Left colon (tissue), 2 donors: ENCODE results near the gene PSG7. TPM values are rescaled to one million over a fixed set of nuclear protein-coding genes. Genes with fewer than 3 reads are reported as not detected.
"Not testable (repeated sequence)": the region's sequence is repeated elsewhere in the genome, so short reads cannot be mapped to it uniquely, and the experiment has no call there.

Experiments used
- ATAC-seq: fragments of 200-7000 bp; cut with Tn5 transposase; one replicate; pipeline ENCODE4 v1.9.1; 2020; ENCODE audit warnings: mild to moderate bottlenecking, moderate library complexity
- DNase-seq, 2 donors: peaks; one replicate each; pipeline ENCODE4 v3.0.0-alpha.2; 2020
- intact Hi-C, 2 donors: fragments of 100-400 bp; cut with DNase I in 1 of 2; cut with micrococcal nuclease in 1 of 2; formaldehyde crosslinking; loops; one replicate each; pipeline versions ENCODE4 v1.11.2 to v1.14.0; 2022; cut with DNase I, micrococcal nuclease
- total RNA-seq, 2 donors: library from RNA; stranded (reverse); fragmentation: NEBNext Ultra II Directional; extraction: Animal tissue kit (Norgen Biotek cat#: 25700); gene quantifications; one replicate each; pipeline ENCODE4 v1.2.1, GENCODE V29; 2021
- donor health status: DM: no; HTN: no; CAD: no.
- donor health status: DM: yes; HTN: yes; CAD: no.

Gene PSG7
- total RNA-seq, 2 donors from 2014 or later: not detected

DNA sequence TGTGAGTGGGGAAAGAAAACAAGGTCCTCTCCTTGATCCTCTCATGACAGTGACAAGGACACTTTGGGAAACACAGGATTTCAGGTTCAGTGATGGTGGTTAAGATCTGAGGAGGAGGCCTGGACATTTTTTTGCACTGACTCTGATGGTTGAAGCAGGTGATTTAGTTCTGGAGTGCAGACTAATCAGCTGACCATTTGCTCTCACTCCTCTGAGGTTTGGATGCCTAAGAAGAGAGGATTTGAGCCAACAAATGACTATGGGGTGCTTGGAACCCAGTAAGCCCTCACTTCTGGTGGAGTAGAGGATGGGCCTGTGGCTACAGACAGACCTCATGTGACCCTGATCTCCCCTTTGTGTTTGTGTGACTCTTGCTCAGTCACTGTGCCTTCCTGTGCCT lies 60.4 kb downstream of the PSG7 start:
- DNase-seq, intact Hi-C loops, ATAC-seq: not testable (repeated sequence)

DNA sequence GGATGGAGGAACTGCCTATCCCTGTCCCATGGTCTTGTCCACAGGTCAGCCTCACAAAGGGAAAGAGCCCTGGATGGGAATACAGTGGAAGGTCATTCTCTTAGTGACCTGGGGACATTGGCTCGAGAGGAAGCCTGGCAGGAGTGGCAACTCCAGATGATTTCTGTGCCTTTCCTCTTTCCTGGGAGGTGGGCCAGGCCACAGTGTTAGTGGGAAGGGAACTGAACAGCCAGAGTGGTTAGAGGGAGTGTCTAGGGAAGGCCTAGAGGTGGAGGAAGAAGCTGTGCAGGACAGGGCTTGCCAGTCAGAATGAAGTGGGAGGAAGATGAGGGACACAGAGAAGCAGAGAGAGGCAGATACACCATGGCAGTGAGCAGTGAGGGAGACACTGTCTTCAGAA lies 61.1 kb downstream of the PSG7 start:
- DNase-seq, intact Hi-C loops, ATAC-seq: not testable (repeated sequence)

DNA sequence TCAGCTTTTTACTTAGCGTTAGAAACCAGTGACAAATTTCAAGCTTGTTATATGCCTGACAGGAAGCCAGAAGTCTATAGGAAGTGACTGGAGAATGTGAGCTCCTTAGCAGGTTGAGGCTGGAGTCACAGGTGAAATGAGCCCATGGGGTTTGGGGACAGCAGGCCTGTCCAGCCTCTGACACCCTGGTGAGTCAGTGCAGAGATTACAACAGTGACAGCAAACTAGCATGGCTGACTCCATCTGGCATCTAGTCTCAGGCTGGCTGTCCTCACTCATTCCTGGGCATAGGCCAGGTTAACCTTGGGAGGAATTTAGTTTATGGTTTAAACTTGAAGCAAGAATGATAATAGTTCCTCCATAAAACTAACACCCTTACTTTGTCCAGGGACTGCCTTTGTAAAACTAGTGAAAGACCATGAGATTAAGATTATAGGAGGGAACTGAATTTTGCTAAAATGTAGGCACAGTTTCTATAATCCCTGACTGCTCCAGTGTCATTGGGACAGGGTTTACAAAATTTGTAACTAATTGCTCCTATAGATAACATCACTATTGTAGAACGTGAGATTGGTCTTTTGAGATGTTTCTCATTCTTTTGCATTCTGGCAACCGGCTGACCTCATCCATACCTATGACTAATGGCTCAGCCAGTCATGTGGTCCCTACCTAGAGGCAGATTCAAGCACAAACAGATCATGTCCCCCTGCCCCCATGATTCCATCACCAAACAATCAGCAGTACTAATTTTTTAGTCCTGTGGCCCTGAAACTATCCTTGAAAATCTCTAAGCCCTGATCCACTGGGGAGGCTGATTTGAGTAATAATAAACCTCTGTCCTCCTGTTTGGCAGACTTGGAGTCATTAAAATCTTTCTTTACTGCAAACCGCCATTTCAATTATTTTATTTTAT lies 61.9 kb downstream of the PSG7 start:
- DNase-seq, ATAC-seq, intact Hi-C loops: not testable (repeated sequence)

DNA sequence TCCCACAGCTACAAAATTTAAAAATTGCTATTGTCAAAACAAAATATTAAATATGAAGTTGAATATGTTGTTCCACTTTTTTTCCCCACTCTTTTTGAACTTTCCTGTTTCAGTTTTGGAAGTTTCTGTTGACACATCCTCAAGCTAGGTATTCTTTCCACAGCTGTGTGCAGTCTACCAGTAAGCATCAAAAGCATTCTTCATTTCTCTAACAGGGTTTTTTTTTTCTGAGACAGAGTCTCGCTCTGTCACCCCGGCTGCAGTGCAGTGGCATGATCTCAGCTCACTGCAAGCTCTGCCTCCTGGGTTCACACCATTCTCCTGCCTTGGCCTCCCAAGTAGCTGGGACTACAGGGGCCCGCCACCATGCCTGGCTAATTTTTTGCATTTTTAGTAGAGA lies 62.9 kb downstream of the PSG7 start:
- DNase-seq, intact Hi-C loops, ATAC-seq: not testable (repeated sequence)

Other genes starting within 250 kb of the PSG7 start
- not detected for gene PSG3, start 196.7 kb downstream of the PSG7 start, total RNA-seq
- not detected for gene PSG8, start 171.5 kb downstream of the PSG7 start, total RNA-seq
- not detected for gene PSG1, start 57.5 kb downstream of the PSG7 start, total RNA-seq
- gene PSG6, start 19.3 kb downstream of the PSG7 start, total RNA-seq: not detected
- gene PSG11, start 89.3 kb upstream of the PSG7 start, total RNA-seq: not detected
- gene PSG2, start 145.5 kb upstream of the PSG7 start, total RNA-seq: not detected
- not detected for gene PSG5, start 249.3 kb upstream of the PSG7 start, total RNA-seq